Nephron progenitor cell (in vitro differentiated cells): Measurements from ENCODE around the gene TBC1D14.

ENCODE experiments used
- DNase-seq: peaks from one replicate; pipeline ENCODE4 v3.0.0; 2021
- H3K27ac Mint-ChIP-seq: 2 replicates; pipeline ENCODE4 v1.8.0; 2021; ENCODE audit warnings: mild to moderate bottlenecking, moderate library complexity, mixed read lengths
- H3K27me3 Mint-ChIP-seq: 2 replicates; pipeline ENCODE4 v1.8.0; 2021; ENCODE audit warnings: mild to moderate bottlenecking, low read depth, mixed read lengths; ENCODE audit not compliant: poor library complexity
- H3K36me3 Mint-ChIP-seq: 2 replicates; pipeline ENCODE4 v1.8.0; 2021; ENCODE audit warnings: low read depth, mixed read lengths
- H3K4me1 Mint-ChIP-seq: 2 replicates; pipeline ENCODE4 v1.8.0; 2021; ENCODE audit warnings: mixed read lengths
- H3K4me3 Mint-ChIP-seq: 2 replicates; pipeline ENCODE4 v1.8.0; 2021; ENCODE audit warnings: mild to moderate bottlenecking, moderate library complexity, mixed read lengths
- H3K9me3 Mint-ChIP-seq: 2 replicates; pipeline ENCODE4 v1.8.0; 2021; ENCODE audit warnings: mild to moderate bottlenecking, moderate library complexity, mixed read lengths
- TF ChIP-seq, protein P1 (sequence below): fragments of 200-600 bp; sonication (generic); IDR thresholded peaks from 2 replicates; pipeline ENCODE4 v1.5.0; 2021; ENCODE audit warnings: antibody characterized with exemption

Gene TBC1D14

DNA sequence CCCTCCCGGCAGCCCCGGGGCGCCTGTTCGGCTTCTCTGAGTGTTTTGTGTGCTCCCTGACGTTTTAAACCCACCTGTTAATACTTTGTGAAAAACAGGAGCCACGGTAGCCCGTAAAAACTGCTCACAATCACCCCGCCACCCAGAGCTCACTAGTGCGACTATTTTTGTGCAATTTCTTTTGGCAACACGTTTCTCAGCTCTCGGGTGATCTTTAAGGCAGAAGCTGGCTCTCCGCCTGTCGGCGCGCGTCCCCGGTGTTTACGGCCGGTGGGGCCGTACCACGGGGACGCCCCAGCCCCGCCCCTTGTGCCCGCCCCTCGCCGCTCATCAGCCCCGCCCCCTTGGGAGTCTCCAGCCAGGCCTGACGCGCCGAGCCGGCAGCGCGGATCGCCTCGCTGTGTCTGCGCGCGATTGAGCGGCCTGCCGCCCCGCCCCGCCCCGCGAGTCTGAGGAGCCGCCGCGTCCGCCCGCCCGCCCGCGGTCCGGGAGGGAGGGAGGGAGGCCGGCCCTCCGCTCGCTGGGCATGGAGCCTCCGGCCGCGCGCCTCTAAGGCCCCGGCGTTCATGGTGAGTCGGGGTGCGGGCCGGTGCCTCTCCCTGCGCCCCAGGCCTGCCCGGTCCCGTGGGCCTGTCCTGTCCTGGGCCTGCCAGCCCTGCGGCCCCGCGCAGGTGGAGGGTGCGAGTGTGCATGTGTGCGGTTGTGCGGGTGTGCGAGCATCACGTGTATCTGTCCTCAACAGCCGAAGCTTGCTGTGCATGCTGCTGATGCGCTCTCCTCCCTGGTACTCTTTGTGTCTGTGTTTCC lies 77.4 kb downstream of the TBC1D14 start:
- H3K27ac Mint-ChIP-seq, result peak overlapping the region; percentile 98
- H3K4me3 Mint-ChIP-seq, result peak overlapping the region; percentile 97
- no peaks in the 10 kb centered on the region for H3K36me3 Mint-ChIP-seq
- TF ChIP-seq, protein P1, sequence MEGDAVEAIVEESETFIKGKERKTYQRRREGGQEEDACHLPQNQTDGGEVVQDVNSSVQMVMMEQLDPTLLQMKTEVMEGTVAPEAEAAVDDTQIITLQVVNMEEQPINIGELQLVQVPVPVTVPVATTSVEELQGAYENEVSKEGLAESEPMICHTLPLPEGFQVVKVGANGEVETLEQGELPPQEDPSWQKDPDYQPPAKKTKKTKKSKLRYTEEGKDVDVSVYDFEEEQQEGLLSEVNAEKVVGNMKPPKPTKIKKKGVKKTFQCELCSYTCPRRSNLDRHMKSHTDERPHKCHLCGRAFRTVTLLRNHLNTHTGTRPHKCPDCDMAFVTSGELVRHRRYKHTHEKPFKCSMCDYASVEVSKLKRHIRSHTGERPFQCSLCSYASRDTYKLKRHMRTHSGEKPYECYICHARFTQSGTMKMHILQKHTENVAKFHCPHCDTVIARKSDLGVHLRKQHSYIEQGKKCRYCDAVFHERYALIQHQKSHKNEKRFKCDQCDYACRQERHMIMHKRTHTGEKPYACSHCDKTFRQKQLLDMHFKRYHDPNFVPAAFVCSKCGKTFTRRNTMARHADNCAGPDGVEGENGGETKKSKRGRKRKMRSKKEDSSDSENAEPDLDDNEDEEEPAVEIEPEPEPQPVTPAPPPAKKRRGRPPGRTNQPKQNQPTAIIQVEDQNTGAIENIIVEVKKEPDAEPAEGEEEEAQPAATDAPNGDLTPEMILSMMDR, result no peak
- DNase-seq, result peak; percentile 97
- H3K9me3 Mint-ChIP-seq, result no peaks in the 10 kb centered on the region
- H3K27me3 Mint-ChIP-seq, result no peaks in the 10 kb centered on the region
- peaks cover 63% of the 10 kb centered on the region for H3K4me1 Mint-ChIP-seq

DNA sequence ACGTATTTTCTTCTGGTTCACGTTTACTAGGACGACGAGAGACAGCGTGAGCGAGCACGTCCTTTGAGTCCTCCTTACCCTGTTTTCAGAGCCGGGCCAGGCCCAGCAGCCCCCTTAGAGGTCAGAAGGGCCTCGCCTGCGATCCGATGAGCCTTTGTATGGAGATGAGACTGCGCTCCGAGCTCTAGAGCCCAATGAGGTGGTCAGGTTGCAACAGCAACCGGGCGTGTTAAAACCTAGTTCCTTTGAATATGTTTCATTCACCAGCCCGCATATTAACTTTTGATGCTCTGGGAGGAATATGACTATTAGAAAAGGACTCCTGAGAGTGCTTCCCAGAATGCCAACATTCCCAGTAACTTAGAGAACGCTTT lies 77.9 kb downstream of the TBC1D14 start:
- no peaks in the 10 kb centered on the region for H3K27me3 Mint-ChIP-seq
- peak overlapping the region; percentile 94 for H3K27ac Mint-ChIP-seq
- peaks cover 63% of the 10 kb centered on the region for H3K4me1 Mint-ChIP-seq
- H3K4me3 Mint-ChIP-seq, result peak overlapping the region; percentile 97
- TF ChIP-seq, protein P1, result no peak
- no peaks in the 10 kb centered on the region for H3K36me3 Mint-ChIP-seq
- no peak for DNase-seq
- H3K9me3 Mint-ChIP-seq, result no peaks in the 10 kb centered on the region

DNA sequence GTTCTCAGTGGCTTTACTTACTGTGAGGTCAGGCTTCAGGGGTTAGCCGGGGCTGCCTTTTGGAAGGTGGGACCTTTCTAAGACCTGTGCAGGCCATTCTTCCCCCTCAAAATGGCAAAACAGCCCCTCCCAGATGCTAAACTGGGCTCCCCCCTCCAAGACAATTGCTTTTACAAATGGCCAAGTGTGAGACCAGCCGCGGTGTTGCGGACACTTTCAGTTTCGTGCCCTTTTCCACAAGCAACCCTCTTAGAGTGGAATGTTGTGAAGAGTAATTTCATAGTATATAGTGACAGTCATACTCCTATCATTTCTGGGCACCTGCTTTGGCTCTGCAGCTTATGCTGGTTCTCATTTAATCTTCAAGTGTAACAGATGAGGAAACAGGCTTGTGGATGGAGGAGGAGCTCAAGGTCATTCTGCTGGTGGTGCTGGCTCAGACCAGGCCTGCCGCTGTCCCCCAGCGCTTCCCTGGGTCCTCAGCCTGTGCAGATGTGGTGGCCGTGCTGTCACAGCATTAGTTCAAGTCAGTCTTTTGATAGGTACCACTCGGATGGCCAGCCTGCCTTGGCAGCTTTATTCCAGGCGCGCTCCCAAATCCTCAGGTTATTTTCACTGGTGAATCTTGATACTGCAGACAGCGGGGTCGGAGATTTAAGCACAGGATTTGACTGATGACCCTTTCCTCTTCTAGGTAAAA lies 78.5 kb downstream of the TBC1D14 start:
- H3K4me1 Mint-ChIP-seq, result peaks cover 67% of the 10 kb centered on the region

DNA sequence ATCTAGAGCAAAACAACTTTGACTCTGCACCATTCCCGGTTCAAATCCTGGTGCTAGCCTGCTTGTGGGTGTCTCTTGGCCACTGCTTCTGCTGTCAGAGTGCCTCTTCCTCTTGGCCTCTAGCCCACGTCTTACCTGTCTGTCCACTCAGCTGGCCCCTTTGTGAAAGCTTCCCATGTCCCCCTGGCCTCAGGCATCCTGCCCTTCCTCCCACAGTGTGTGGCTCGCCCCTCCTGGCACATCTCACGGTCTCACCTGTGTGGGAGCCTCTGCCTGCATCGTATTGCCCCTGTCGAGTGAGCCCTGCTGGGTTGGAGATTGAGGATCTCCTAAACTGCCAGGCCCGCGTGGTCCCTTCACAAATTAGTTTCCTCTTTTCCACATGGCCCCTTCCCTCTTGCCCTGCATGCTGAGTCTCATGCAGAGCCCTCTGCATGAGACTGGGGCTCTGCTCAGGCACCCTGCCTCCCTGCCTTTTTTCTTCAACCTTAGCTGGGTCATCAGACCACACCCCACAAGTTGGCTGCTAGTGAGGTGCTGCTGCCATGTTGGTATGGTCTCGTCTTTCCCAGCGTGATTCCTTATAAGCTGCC lies 79.8 kb downstream of the TBC1D14 start:
- peak overlapping the region; percentile 7 for H3K27ac Mint-ChIP-seq
- H3K36me3 Mint-ChIP-seq, result peaks cover 6% of the 10 kb centered on the region
- peaks cover 71% of the 10 kb centered on the region for H3K4me1 Mint-ChIP-seq
- no peaks in the 10 kb centered on the region for H3K9me3 Mint-ChIP-seq
- TF ChIP-seq, protein P1, result no peak
- DNase-seq, result no peak
- H3K27me3 Mint-ChIP-seq, result no peaks in the 10 kb centered on the region
- H3K4me3 Mint-ChIP-seq, result peak overlapping the region; percentile 97

More for the DNA sequence above, 78.5 kb downstream of the TBC1D14 start:
- no peaks in the 10 kb centered on the region for H3K9me3 Mint-ChIP-seq
- peak overlapping the region; percentile 97 for H3K4me3 Mint-ChIP-seq
- H3K27me3 Mint-ChIP-seq, result no peaks in the 10 kb centered on the region
- no peak for DNase-seq
- H3K36me3 Mint-ChIP-seq, result peaks cover 3% of the 10 kb centered on the region
- H3K27ac Mint-ChIP-seq, result peak overlapping the region; percentile 94
- TF ChIP-seq, protein P1, result no peak

DNA sequence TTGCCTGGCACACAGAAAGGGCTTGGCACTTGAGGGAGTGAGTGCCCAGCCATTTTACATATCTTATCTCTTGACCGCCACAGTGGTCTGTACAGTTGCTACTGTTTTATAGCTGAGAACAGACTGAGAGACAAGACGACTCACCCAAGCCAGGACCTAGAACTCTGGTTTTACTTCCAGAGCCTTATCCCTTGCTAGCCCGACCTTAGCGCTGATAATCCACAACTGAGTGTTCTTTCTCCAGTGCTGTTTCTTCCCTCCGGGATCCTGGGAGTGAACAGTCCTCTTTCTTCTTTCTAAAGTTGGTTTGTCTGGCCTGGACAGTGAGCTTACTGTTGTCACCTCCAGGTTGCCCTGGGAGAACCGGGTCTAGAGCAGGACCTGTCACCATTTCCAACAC lies 81.0 kb downstream of the TBC1D14 start:
- peak overlapping the region; percentile 35 for H3K4me3 Mint-ChIP-seq
- TF ChIP-seq, protein P1, result no peak
- H3K9me3 Mint-ChIP-seq, result no peaks in the 10 kb centered on the region
- peaks cover 14% of the 10 kb centered on the region for H3K36me3 Mint-ChIP-seq
- H3K4me1 Mint-ChIP-seq, result peaks cover 59% of the 10 kb centered on the region
- no peak overlapping the region for H3K27ac Mint-ChIP-seq
- no peak for DNase-seq
- no peaks in the 10 kb centered on the region for H3K27me3 Mint-ChIP-seq
